HepG2 (cell line): ENCODE data around the gene MRPL38. TPM values are rescaled to one million over a fixed set of nuclear protein-coding genes. Genes with fewer than 3 reads are reported as not detected.
A peak's percentile ranks its signal among the peaks of the same experiment; 100 is the strongest.

Source experiments
- ARID5B ChIP-seq: IDR thresholded peaks from 2 replicates; pipeline ENCODE4 v1.4.0; 2020; ENCODE audit warnings: mild to moderate bottlenecking, missing genetic modification reagents
- ATAD3A ChIP-seq: sonication (generic); formaldehyde crosslinking; IDR thresholded peaks from 2 replicates; pipeline ENCODE4 v1.4.0; 2020; ENCODE audit warnings: missing genetic modification reagents
- IKZF4 ChIP-seq: sonication (generic); formaldehyde crosslinking; IDR thresholded peaks from 2 replicates; pipeline ENCODE4 v1.5.1; 2020; ENCODE audit warnings: borderline replicate concordance, mild to moderate bottlenecking, low read depth, missing genetic modification reagents; ENCODE audit errors: not compliant biosample characterization
- PAWR ChIP-seq: sonication (generic); formaldehyde crosslinking; IDR thresholded peaks from 2 replicates; pipeline ENCODE4 v1.4.0; 2020; ENCODE audit warnings: missing genetic modification reagents, mild to moderate bottlenecking, borderline replicate concordance
- POLR2AphosphoS5 ChIP-seq: IDR thresholded peaks from 2 replicates; pipeline ENCODE4 v1.6.1; 2012; ENCODE audit warnings: low read depth, low read length
- SAFB2 ChIP-seq: sonication (generic); formaldehyde crosslinking; IDR thresholded peaks from 2 replicates; pipeline ENCODE4 v1.5.1; 2020; ENCODE audit warnings: missing genetic modification reagents, low read depth, mild to moderate bottlenecking, borderline replicate concordance
- SOX13 ChIP-seq, 3 experiments: fragments of 450-650 bp in 1 of 3; sonication (generic) in 1 of 3; formaldehyde crosslinking in 1 of 3; IDR thresholded peaks in 2 of 3; conservative IDR thresholded peaks in 1 of 3; 2 replicates each; pipeline versions ENCODE4 v1.5.0 to v1.6.1; 2016 to 2020; ENCODE audit warnings: antibody characterized with exemption in 1 of 3, mild to moderate bottlenecking in 1 of 3, missing compliant biosample characterization in 1 of 3, missing genetic modification reagents in 1 of 3, moderate library complexity in 1 of 3
- TAF1 ChIP-seq: sonication (generic); formaldehyde crosslinking; IDR thresholded peaks from 2 replicates; pipeline ENCODE4 v1.4.0; 2020; ENCODE audit warnings: missing genetic modification reagents
- TEAD3 ChIP-seq: optimal IDR thresholded peaks from 2 replicates; pipeline ENCODE3; 2016; ENCODE audit warnings: borderline replicate concordance
- ZBTB10 ChIP-seq: sonication (generic); formaldehyde crosslinking; IDR thresholded peaks from 2 replicates; pipeline ENCODE4 v1.4.0; 2020; ENCODE audit warnings: missing genetic modification reagents, borderline replicate concordance
- ZNF253 ChIP-seq: sonication (generic); formaldehyde crosslinking; IDR thresholded peaks from 2 replicates; pipeline ENCODE4 v1.8.0; 2022; ENCODE audit warnings: mild to moderate bottlenecking, missing genetic modification reagents, borderline replicate concordance
- ZNF563 ChIP-seq: sonication (generic); formaldehyde crosslinking; IDR thresholded peaks from 2 replicates; pipeline ENCODE4 v1.8.0; 2022; ENCODE audit warnings: mild to moderate bottlenecking, moderate library complexity, missing genetic modification reagents
- ZNF639 ChIP-seq: conservative IDR thresholded peaks from 2 replicates; pipeline ENCODE4 v1.6.1; 2018; ENCODE audit warnings: missing genetic modification reagents
- ZNF644 ChIP-seq: IDR thresholded peaks from 2 replicates; pipeline ENCODE4 v1.6.1; 2016; ENCODE audit warnings: low read depth
- ZNF660 ChIP-seq: sonication (generic); formaldehyde crosslinking; IDR thresholded peaks from 2 replicates; pipeline ENCODE4 v1.5.1; 2020; ENCODE audit warnings: mild to moderate bottlenecking, low read depth, missing genetic modification reagents, borderline replicate concordance
- ZNF879 ChIP-seq: sonication (generic); formaldehyde crosslinking; IDR thresholded peaks from 2 replicates; pipeline ENCODE4 v1.8.1; 2023; ENCODE audit warnings: missing genetic modification reagents
- polyA plus RNA-seq, 8 experiments: library from polyadenylated mRNA; depleted of rRNA in 3 of 8; stranded (reverse) in 7 of 8; unstranded in 1 of 8; fragments of >200 nt; fragmentation: Illumina TruSeq in 4 of 8; extraction: Trizol in 4 of 8; gene quantifications; 2 replicates each; pipeline versions ENCODE4 v1.2.1 to v1.2.3, GENCODE V29; 2011 to 2016; ENCODE audit warnings: low read depth in 4 of 8, missing spikeins in 1 of 8, mixed read lengths in 1 of 8; ENCODE audit not compliant: insufficient read depth in 1 of 8
- total RNA-seq, 5 experiments: library from RNA; depleted of rRNA; stranded (reverse); fragments of >200 nt; fragmentation: Illumina TruSeq; extraction: Trizol; gene quantifications; 2 replicates each; pipeline ENCODE4 v1.2.3, GENCODE V29; 2016; ENCODE audit warnings: low read depth in 1 of 5
- TF ChIP-seq, protein P1 (sequence below): sonication (generic); formaldehyde crosslinking; IDR thresholded peaks from 2 replicates; pipeline ENCODE4 v1.4.0; 2020; ENCODE audit warnings: mild to moderate bottlenecking, missing genetic modification reagents

Gene MRPL38
- total and polyA plus RNA-seq, 2 of the 13 experiments (the other 11 are each of a cell fraction or from before 2014, with no cell fraction given), result 83.7 to 125 TPM

GRCh38 chr17:75892556-75893224, 12.0 kb downstream of the MRPL38 start (continued):
- TF ChIP-seq ZNF879 (CRISPR knock-in tag) (0 out of 2 replicates have a peak, but pooled peaks have one; percentile 78), ZNF253 (CRISPR knock-in tag) (no peak), ZNF660 (CRISPR knock-in tag) (no peak), ZBTB10 (CRISPR knock-in tag) (0 out of 2 replicates have a peak, but pooled peaks have one; percentile 44), TEAD3 (CRISPR knock-in tag) (no peak), IKZF4 (CRISPR knock-in tag) (no peak), PAWR (CRISPR knock-in tag) (0 out of 2 replicates have a peak, but pooled peaks have one; percentile 3), TAF1 (CRISPR knock-in tag) (peak; percentile 70), ATAD3A (CRISPR knock-in tag) (no peak), POLR2AphosphoS5 (peak; percentile 70; the same call in 1 of the 2 replicates), SOX13 (IDR thresholded peaks at IDR 0.05) (no peak), SOX13 (CRISPR knock-in tag; conservative IDR thresholded peaks at IDR 0.05 in 1 of 2, IDR thresholded peaks at IDR 0.05 in 1 of 2) (peak in 1 of 2 experiments; percentile 44; a peak in 1 of 4 replicates), SAFB2 (no peak), ZNF644 (CRISPR knock-in tag) (no peak), ARID5B (CRISPR knock-in tag) (0 out of 2 replicates have a peak, but pooled peaks have one; percentile 9), ZNF563 (CRISPR knock-in tag) (peak; percentile 67; the same call in 1 of the 2 replicates), ZNF639 (CRISPR knock-in tag) (0 out of 2 replicates have a peak, but pooled peaks have one; percentile 33)
- TF ChIP-seq, protein P1, sequence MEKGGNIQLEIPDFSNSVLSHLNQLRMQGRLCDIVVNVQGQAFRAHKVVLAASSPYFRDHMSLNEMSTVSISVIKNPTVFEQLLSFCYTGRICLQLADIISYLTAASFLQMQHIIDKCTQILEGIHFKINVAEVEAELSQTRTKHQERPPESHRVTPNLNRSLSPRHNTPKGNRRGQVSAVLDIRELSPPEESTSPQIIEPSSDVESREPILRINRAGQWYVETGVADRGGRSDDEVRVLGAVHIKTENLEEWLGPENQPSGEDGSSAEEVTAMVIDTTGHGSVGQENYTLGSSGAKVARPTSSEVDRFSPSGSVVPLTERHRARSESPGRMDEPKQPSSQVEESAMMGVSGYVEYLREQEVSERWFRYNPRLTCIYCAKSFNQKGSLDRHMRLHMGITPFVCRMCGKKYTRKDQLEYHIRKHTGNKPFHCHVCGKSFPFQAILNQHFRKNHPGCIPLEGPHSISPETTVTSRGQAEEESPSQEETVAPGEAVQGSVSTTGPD (CRISPR knock-in tag), result no peak
